Activated CD8-positive, alpha-beta T cell treated with anti-CD3 and anti-CD28 coated beads for 36 hours (primary cell): ENCODE results near the gene TDP1. TPM values are rescaled to one million over a fixed set of nuclear protein-coding genes. Genes with fewer than 3 reads are reported as not detected.

Experiments used
- ATAC-seq: fragments of 200-7000 bp; cut with Tn5 transposase; one replicate; pipeline ENCODE4 v1.10.0; 2021; ENCODE audit warnings: mild to moderate bottlenecking, moderate library complexity
- CTCF ChIA-PET: fragments of 350-600 bp; sonication (Branson Sonifier 250); formaldehyde crosslinking; loops from one replicate; lab custom pipeline; 2021; ENCODE audit warnings: antibody characterized with exemption; lab: Charles Lee
- POLR2A ChIA-PET: fragments of 350-600 bp; sonication (Branson Sonifier 250); formaldehyde crosslinking; loops from one replicate; lab custom pipeline; 2021; ENCODE audit warnings: antibody characterized with exemption; lab: Charles Lee
- DNase-seq: peaks from one replicate; pipeline ENCODE4 v3.0.0-alpha.2; 2020
- H3K27ac Mint-ChIP-seq: one replicate; pipeline ENCODE4 v1.8.0; 2021; ENCODE audit warnings: mild to moderate bottlenecking, mixed read lengths
- H3K27me3 Mint-ChIP-seq: one replicate; pipeline ENCODE4 v1.8.0; 2021; ENCODE audit warnings: mixed read lengths
- H3K36me3 Mint-ChIP-seq: one replicate; pipeline ENCODE4 v1.8.0; 2021; ENCODE audit warnings: low read depth, mixed read lengths
- H3K4me1 Mint-ChIP-seq: one replicate; pipeline ENCODE4 v1.8.0; 2021; ENCODE audit warnings: low read depth, mixed read lengths
- H3K4me3 Mint-ChIP-seq: one replicate; pipeline ENCODE4 v1.8.0; 2021; ENCODE audit warnings: mild to moderate bottlenecking, moderate library complexity, mixed read lengths
- H3K9me3 Mint-ChIP-seq: one replicate; pipeline ENCODE4 v1.8.0; 2021; ENCODE audit warnings: mixed read lengths
- CTCF ChIP-seq: fragments of 200-600 bp; IDR thresholded peaks from one replicate; pipeline ENCODE4 v1.8.0; 2022; ENCODE audit warnings: antibody characterized with exemption, mild to moderate bottlenecking
- intact Hi-C: fragments of 100-400 bp; cut with micrococcal nuclease; formaldehyde crosslinking; loops from one replicate; pipeline ENCODE4 v1.10.0; 2022
- total RNA-seq, 2 experiments: library from RNA; stranded (reverse); gene quantifications; one replicate each; pipeline ENCODE4 v1.2.3, GENCODE V29; 2021

TDP1 gene
- total RNA-seq, 2 experiments from 2014 or later: 97.2 to 103 TPM

GRCh38 chr14:89977668-89978067 is 21.9 kb downstream of the TDP1 start:
- POLR2A ChIA-PET: interaction anchor here (0.7 to 1.1 kb wide), 2 partner anchors 21 to 706 kb away, joined by 3 to 4 read pairs; no protein-coding TSS in a partner anchor
- DNase-seq: no peak
- intact Hi-C loops: no loop called here
- TF ChIP-seq CTCF: no peak
- H3K4me1 Mint-ChIP-seq: peaks cover 4% of the 10 kb centered on the region
- no peak for ATAC-seq
- no peaks in the 10 kb centered on the region for H3K9me3 Mint-ChIP-seq
- H3K27me3 Mint-ChIP-seq: no peaks in the 10 kb centered on the region
- no peak overlapping the region for H3K4me3 Mint-ChIP-seq
- H3K36me3 Mint-ChIP-seq: peaks cover 46% of the 10 kb centered on the region
- CTCF ChIA-PET: interaction anchor here (1.0 to 9.6 kb wide), 5 partner anchors 9 to 38 kb away, joined by 3 to 76 read pairs (median 5); no protein-coding TSS in a partner anchor
- H3K27ac Mint-ChIP-seq: no peak overlapping the region

GRCh38 chr14:89978656-89979055 is 22.9 kb downstream of the TDP1 start:
- no peaks in the 10 kb centered on the region for H3K9me3 Mint-ChIP-seq
- H3K27ac Mint-ChIP-seq: no peak overlapping the region
- peaks cover 45% of the 10 kb centered on the region for H3K36me3 Mint-ChIP-seq
- ATAC-seq (no peak), DNase-seq (no peak)
- no peaks in the 10 kb centered on the region for H3K27me3 Mint-ChIP-seq
- CTCF ChIA-PET: interaction anchor here (1.4 to 9.6 kb wide), 2 partner anchors 8 to 39 kb away, joined by 3 to 76 read pairs; no protein-coding TSS in a partner anchor
- no peak overlapping the region for H3K4me3 Mint-ChIP-seq
- intact Hi-C loops: no loop called here
- TF ChIP-seq CTCF: no peak
- POLR2A ChIA-PET: interaction anchor here (1.1 kb wide), 1 partner anchor 22 kb away, joined by 3 read pairs; no protein-coding TSS in a partner anchor
- no peaks in the 10 kb centered on the region for H3K4me1 Mint-ChIP-seq

GRCh38 chr14:89983375-89983774 is 27.6 kb downstream of the TDP1 start:
- intact Hi-C loops: no loop called here
- H3K27ac Mint-ChIP-seq: no peak overlapping the region
- DNase-seq (no peak), ATAC-seq (no peak)
- ChIA-PET POLR2A (no interaction called here), CTCF (no interaction called here)
- no peaks in the 10 kb centered on the region for H3K27me3 Mint-ChIP-seq
- H3K4me1 Mint-ChIP-seq: no peaks in the 10 kb centered on the region
- no peak overlapping the region for H3K4me3 Mint-ChIP-seq
- no peak for TF ChIP-seq CTCF
- peaks cover 48% of the 10 kb centered on the region for H3K36me3 Mint-ChIP-seq
- H3K9me3 Mint-ChIP-seq: no peaks in the 10 kb centered on the region

- intact Hi-C loops: no loop called here
- no peak for TF ChIP-seq CTCF
- POLR2A ChIA-PET: no interaction called here
- Mint-ChIP-seq H3K4me1 (no peaks in the 10 kb centered on the region), H3K9me3 (no peaks in the 10 kb centered on the region), H3K27me3 (no peaks in the 10 kb centered on the region), H3K36me3 (peaks cover 52% of the 10 kb centered on the region), H3K27ac (no peak overlapping the region), H3K4me3 (no peak overlapping the region)
- CTCF ChIA-PET: interaction anchor here (0.9 to 3.2 kb wide), 3 partner anchors 8 to 13 kb away, joined by 3 to 16 read pairs (median 5); no protein-coding TSS in a partner anchor
- ATAC-seq (no peak), DNase-seq (no peak)
Observed at GRCh38 chr14:89986462-89987160, 30.9 kb downstream of the TDP1 start.

GRCh38 chr14:89987161-89987475 is 31.4 kb downstream of the TDP1 start:
- Mint-ChIP-seq H3K36me3 (peaks cover 52% of the 10 kb centered on the region), H3K4me1 (no peaks in the 10 kb centered on the region), H3K27me3 (no peaks in the 10 kb centered on the region), H3K4me3 (no peak overlapping the region), H3K27ac (no peak overlapping the region), H3K9me3 (no peaks in the 10 kb centered on the region)
- ChIA-PET POLR2A (interaction anchor here (0.7 to 1.0 kb wide), 2 partner anchors 11 to 57 kb away, joined by 3 to 4 read pairs; no protein-coding TSS in a partner anchor), CTCF (interaction anchor here (0.9 to 3.2 kb wide), 3 partner anchors 9 to 14 kb away, joined by 3 to 16 read pairs (median 5); no protein-coding TSS in a partner anchor)
- TF ChIP-seq CTCF: no peak
- intact Hi-C loops: no loop called here
- ATAC-seq (no peak), DNase-seq (no peak)
